ENCODE results near the gene RETREG1.

- TF ChIP-seq CTCF (IDR thresholded peaks at IDR 0.05; ENCODE audit: insufficient read depth, low read length) (no peak), POLR2AphosphoS5 (IDR thresholded peaks at IDR 0.05; ENCODE audit: low read depth) (no peak)
Measured at GRCh38 chr5:16540421-16540820, 76.4 kb downstream of the RETREG1 start.

Data from HL-60 (cell line).